Glutamatergic neuron (in vitro differentiated cells): ENCODE results near the gene CHST11. TPM values are rescaled to one million over a fixed set of nuclear protein-coding genes. Genes with fewer than 3 reads are reported as not detected.

Experiments used
- DNase-seq: peaks from one replicate; pipeline ENCODE4 v3.0.0; 2022
- H3K27ac Mint-ChIP-seq: one replicate; pipeline ENCODE4 v1.8.0; 2020; ENCODE audit warnings: mild to moderate bottlenecking, mixed read lengths, inconsistent platforms; ENCODE audit not compliant: unreplicated experiment
- H3K27me3 Mint-ChIP-seq: one replicate; pipeline ENCODE4 v1.8.0; 2020; ENCODE audit warnings: mild to moderate bottlenecking, moderate library complexity, mixed read lengths, inconsistent platforms; ENCODE audit not compliant: unreplicated experiment
- H3K36me3 Mint-ChIP-seq: one replicate; pipeline ENCODE4 v1.8.0; 2020; ENCODE audit warnings: mild to moderate bottlenecking, mixed read lengths, inconsistent platforms; ENCODE audit not compliant: unreplicated experiment
- H3K4me1 Mint-ChIP-seq: one replicate; pipeline ENCODE4 v1.8.0; 2020; ENCODE audit warnings: mild to moderate bottlenecking, low read depth, mixed read lengths, inconsistent platforms; ENCODE audit not compliant: unreplicated experiment
- H3K4me3 Mint-ChIP-seq: one replicate; pipeline ENCODE4 v1.8.0; 2020; ENCODE audit warnings: mild to moderate bottlenecking, mixed read lengths, inconsistent platforms; ENCODE audit not compliant: unreplicated experiment
- H3K9me3 Mint-ChIP-seq: one replicate; pipeline ENCODE4 v1.8.0; 2020; ENCODE audit warnings: mild to moderate bottlenecking, moderate library complexity, mixed read lengths, inconsistent platforms; ENCODE audit not compliant: unreplicated experiment
- CTCF ChIP-seq: fragments of 200-600 bp; sonication (generic); IDR thresholded peaks from one replicate; pipeline ENCODE4 v1.5.0; 2021; ENCODE audit not compliant: partially characterized antibody, unreplicated experiment
- total RNA-seq: library from RNA; stranded (reverse); fragmentation: NEBNext Ultra II Directional; extraction: Animal tissue kit (Norgen Biotek cat#: 25700); gene quantifications from one replicate; pipeline ENCODE4 v1.2.1, GENCODE V29; 2021; ENCODE audit not compliant: unreplicated experiment

CHST11 gene
- total RNA-seq, 1 donor from 2014 or later, result 11.5 TPM

- TF ChIP-seq CTCF, result no peak
Observed at GRCh38 chr12:104498211-104498801, 41.6 kb downstream of the CHST11 start.

GRCh38 chr12:104499668-104500332 lies 43.1 kb downstream of the CHST11 start:
- peaks cover 8% of the 10 kb centered on the region for H3K4me1 Mint-ChIP-seq
- peaks cover 2% of the 10 kb centered on the region for H3K27me3 Mint-ChIP-seq
- H3K36me3 Mint-ChIP-seq, result no peaks in the 10 kb centered on the region
- DNase-seq, result no peak
- peaks cover 8% of the 10 kb centered on the region for H3K9me3 Mint-ChIP-seq
- no peak overlapping the region for H3K27ac Mint-ChIP-seq
- H3K4me3 Mint-ChIP-seq, result no peak overlapping the region
- TF ChIP-seq CTCF, result no peak

More at GRCh38 chr12:104498211-104498801, 41.6 kb downstream of the CHST11 start:
- H3K9me3 Mint-ChIP-seq, result peaks cover 5% of the 10 kb centered on the region
- no peak overlapping the region for H3K27ac Mint-ChIP-seq
- peaks cover 4% of the 10 kb centered on the region for H3K4me1 Mint-ChIP-seq
- peaks cover 2% of the 10 kb centered on the region for H3K27me3 Mint-ChIP-seq
- H3K36me3 Mint-ChIP-seq, result no peaks in the 10 kb centered on the region
- DNase-seq, result no peak
- no peak overlapping the region for H3K4me3 Mint-ChIP-seq

- Mint-ChIP-seq H3K27me3 (peaks cover 2% of the 10 kb centered on the region), H3K4me1 (peaks cover 17% of the 10 kb centered on the region), H3K9me3 (peaks cover 8% of the 10 kb centered on the region), H3K36me3 (no peaks in the 10 kb centered on the region), H3K27ac (no peak overlapping the region), H3K4me3 (no peak overlapping the region)
- no peak for TF ChIP-seq CTCF
- DNase-seq, result no peak
Observed at GRCh38 chr12:104501115-104501514, 44.4 kb downstream of the CHST11 start.

- Mint-ChIP-seq H3K9me3 (peaks cover 8% of the 10 kb centered on the region), H3K27ac (no peak overlapping the region), H3K36me3 (no peaks in the 10 kb centered on the region), H3K27me3 (peaks cover 2% of the 10 kb centered on the region), H3K4me3 (no peak overlapping the region), H3K4me1 (peaks cover 17% of the 10 kb centered on the region)
- TF ChIP-seq CTCF, result no peak
- no peak for DNase-seq
Observed at GRCh38 chr12:104501660-104502059, 44.9 kb downstream of the CHST11 start.

GRCh38 chr12:104502217-104502616 lies 45.5 kb downstream of the CHST11 start:
- no peak for DNase-seq
- H3K27ac Mint-ChIP-seq, result no peak overlapping the region
- H3K4me1 Mint-ChIP-seq, result peaks cover 16% of the 10 kb centered on the region
- H3K4me3 Mint-ChIP-seq, result no peak overlapping the region
- no peak for TF ChIP-seq CTCF
- peaks cover 2% of the 10 kb centered on the region for H3K27me3 Mint-ChIP-seq
- peaks cover 5% of the 10 kb centered on the region for H3K9me3 Mint-ChIP-seq
- H3K36me3 Mint-ChIP-seq, result no peaks in the 10 kb centered on the region
